GM12891 (cell line): ENCODE data around the gene CCDC73.

Source experiments
- POLR2A ChIP-seq: IDR thresholded peaks from 2 replicates; pipeline ENCODE4 v1.6.1; 2011; ENCODE audit warnings: low read depth, low read length, control low read depth
- POLR2AphosphoS5 ChIP-seq: IDR thresholded peaks from 2 replicates; pipeline ENCODE4 v1.6.1; 2011; ENCODE audit warnings: low read depth, low read length, control low read depth
- TAF1 ChIP-seq: IDR thresholded peaks from 2 replicates; pipeline ENCODE4 v1.6.1; 2011; ENCODE audit warnings: low read depth, low read length, control low read depth

- TF ChIP-seq POLR2A (no peak), POLR2AphosphoS5 (no peak), TAF1 (no peak)
Measured at GRCh38 chr11:32792948-32793475, 1.4 kb downstream of the CCDC73 start.
